PC-9 (cell line): ENCODE results near the gene TRAPPC10.

Experiments
- EZH2 ChIP-seq: fragments of 200-600 bp; sonication (generic); IDR thresholded peaks from 2 replicates; pipeline ENCODE4 v1.8.0; 2017; ENCODE audit warnings: antibody characterized with exemption, low read depth
- TF ChIP-seq, protein P1 (sequence below): fragments of 200-600 bp; sonication (generic); conservative IDR thresholded peaks from 2 replicates; pipeline ENCODE4 v1.6.1; 2017; ENCODE audit warnings: mixed run types, antibody characterized with exemption, mild to moderate bottlenecking, moderate library complexity

DNA sequence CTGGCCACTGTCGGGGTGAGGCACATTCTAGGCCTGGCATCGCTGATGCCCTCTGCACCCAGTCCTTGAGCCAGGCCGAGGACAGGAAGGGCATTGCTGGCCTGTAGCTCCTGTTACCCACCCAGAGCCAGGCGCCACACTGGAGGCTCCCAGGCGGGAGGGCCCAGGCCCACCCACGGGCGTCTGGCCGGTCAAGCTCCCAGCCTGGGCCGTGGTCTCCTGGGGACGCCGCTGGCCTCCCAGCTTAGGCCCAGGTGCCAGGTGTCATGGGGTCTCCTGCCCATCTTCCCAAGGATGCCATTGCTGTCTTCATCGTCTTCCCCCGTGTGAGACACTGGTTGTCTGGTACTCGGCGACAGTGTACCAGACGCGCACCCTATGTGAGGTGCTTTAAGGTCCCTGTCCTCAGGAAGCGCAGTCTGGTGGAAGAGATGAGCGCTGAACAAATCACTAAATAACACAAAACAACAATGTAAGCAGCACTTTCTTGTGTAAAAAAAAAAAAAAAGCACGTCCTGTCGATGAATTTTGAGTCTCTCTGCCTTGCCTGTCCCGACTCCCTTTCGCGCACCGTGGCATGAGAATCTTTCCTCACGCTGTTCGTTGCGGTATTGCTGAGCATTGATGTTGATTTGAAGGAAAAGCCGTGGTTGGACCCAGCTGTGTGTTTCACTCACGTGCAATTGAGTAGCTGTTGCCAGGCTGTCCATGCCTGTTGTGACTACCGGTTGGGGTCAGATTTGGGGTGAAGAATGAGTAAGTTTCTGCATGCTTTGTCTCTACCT is 27.0 kb upstream of the TRAPPC10 start:
- TF ChIP-seq, protein P1, sequence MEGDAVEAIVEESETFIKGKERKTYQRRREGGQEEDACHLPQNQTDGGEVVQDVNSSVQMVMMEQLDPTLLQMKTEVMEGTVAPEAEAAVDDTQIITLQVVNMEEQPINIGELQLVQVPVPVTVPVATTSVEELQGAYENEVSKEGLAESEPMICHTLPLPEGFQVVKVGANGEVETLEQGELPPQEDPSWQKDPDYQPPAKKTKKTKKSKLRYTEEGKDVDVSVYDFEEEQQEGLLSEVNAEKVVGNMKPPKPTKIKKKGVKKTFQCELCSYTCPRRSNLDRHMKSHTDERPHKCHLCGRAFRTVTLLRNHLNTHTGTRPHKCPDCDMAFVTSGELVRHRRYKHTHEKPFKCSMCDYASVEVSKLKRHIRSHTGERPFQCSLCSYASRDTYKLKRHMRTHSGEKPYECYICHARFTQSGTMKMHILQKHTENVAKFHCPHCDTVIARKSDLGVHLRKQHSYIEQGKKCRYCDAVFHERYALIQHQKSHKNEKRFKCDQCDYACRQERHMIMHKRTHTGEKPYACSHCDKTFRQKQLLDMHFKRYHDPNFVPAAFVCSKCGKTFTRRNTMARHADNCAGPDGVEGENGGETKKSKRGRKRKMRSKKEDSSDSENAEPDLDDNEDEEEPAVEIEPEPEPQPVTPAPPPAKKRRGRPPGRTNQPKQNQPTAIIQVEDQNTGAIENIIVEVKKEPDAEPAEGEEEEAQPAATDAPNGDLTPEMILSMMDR, result no peak
- no peak for TF ChIP-seq EZH2
